Ishikawa (cell line): Measurements from ENCODE around the gene LYSMD2.

ENCODE experiments used
- EP300 ChIP-seq: IDR thresholded peaks from 2 replicates; pipeline ENCODE4 v1.6.1; 2012; ENCODE audit warnings: borderline replicate concordance
- ZBTB7A ChIP-seq: IDR thresholded peaks from 2 replicates; pipeline ENCODE4 v1.6.1; 2012; ENCODE audit warnings: low read depth

DNA sequence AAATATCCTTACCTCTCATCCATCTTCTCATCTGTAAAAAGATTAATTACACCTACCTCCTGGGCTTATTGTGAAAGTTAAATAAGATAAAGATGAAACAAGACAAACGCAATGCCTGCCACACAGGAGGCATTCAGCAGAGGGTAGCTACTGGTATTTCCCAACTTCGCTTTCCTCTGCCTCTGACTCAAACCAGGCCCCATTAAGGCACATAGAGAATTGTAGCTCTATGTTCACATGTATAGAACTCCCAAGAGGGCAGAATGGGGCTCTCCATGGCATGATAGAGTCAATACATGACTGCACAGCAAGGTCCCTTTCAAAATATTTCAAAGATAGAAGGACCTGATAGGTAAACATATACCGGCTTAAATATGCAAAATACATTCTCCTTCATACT, 1.4 kb downstream of the LYSMD2 start:
- TF ChIP-seq EP300: no peak
- TF ChIP-seq ZBTB7A: no peak
